Memory B cell (primary cell): ENCODE results near the gene TTLL10.
"Not testable (repeated sequence)": the region's sequence is repeated elsewhere in the genome, so short reads cannot be mapped to it uniquely, and the experiment has no call there.

Source experiments
- ATAC-seq: fragments of 150-1000 bp; cut with Tn5 transposase; 2 replicates; pipeline ENCODE4 v1.10.0; 2021; ENCODE audit warnings: low read depth, mild to moderate bottlenecking, moderate library complexity
- DNase-seq, 2 donors: peaks; one replicate each; pipeline ENCODE4 v3.0.0; 2022; ENCODE audit warnings: low spot score in 2 of 2
- H3K27ac Mint-ChIP-seq: one replicate; pipeline ENCODE4 v1.8.0; 2022; ENCODE audit warnings: mild to moderate bottlenecking, moderate library complexity, mixed read lengths
- H3K27me3 Mint-ChIP-seq: one replicate; pipeline ENCODE4 v1.8.0; 2022; ENCODE audit warnings: mixed read lengths
- H3K36me3 Mint-ChIP-seq: one replicate; pipeline ENCODE4 v1.8.0; 2022; ENCODE audit warnings: mild to moderate bottlenecking, mixed read lengths
- H3K4me1 Mint-ChIP-seq: one replicate; pipeline ENCODE4 v1.8.0; 2022; ENCODE audit warnings: mixed read lengths
- H3K4me3 Mint-ChIP-seq: one replicate; pipeline ENCODE4 v1.8.0; 2022; ENCODE audit warnings: mild to moderate bottlenecking, moderate library complexity, mixed read lengths
- H3K9me3 Mint-ChIP-seq: one replicate; pipeline ENCODE4 v1.8.0; 2022; ENCODE audit warnings: mixed read lengths

The TTLL10 gene

GRCh38 chr1:1145547-1145914 is 28.1 kb upstream of the TTLL10 start:
- H3K4me1 Mint-ChIP-seq: peaks cover 26% of the 10 kb centered on the region
- ATAC-seq (no peak), DNase-seq (no peak)
- H3K4me3 Mint-ChIP-seq: peak overlapping the region; percentile 59
- H3K27ac Mint-ChIP-seq: peak overlapping the region; percentile 98
- H3K9me3 Mint-ChIP-seq: no peaks in the 10 kb centered on the region
- H3K27me3 Mint-ChIP-seq: no peaks in the 10 kb centered on the region
- no peaks in the 10 kb centered on the region for H3K36me3 Mint-ChIP-seq

DNA sequence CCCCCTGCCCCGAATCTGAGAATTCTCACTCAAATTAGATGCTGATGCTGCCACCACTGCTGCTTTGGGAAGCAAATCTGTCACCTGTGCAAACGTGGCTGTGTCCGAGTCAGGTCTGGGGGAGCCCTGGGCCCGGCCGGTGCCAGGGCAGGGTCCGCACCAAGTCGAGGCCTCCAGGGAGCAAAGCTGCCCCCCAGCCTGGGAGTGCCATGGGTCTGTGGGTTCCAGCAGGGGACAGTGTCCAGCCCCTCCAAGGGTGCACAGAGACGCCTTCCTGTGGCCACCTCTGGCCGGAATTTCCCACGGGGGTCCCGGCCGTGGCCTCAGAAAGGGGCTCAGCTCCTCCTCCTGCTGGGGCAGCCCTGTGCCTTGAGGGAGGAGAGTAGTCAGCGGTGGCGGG is 27.7 kb upstream of the TTLL10 start:
- no peak overlapping the region for H3K27ac Mint-ChIP-seq
- H3K27me3 Mint-ChIP-seq: no peaks in the 10 kb centered on the region
- DNase-seq (no peak), ATAC-seq (no peak)
- no peaks in the 10 kb centered on the region for H3K9me3 Mint-ChIP-seq
- H3K4me1 Mint-ChIP-seq: peaks cover 26% of the 10 kb centered on the region
- no peaks in the 10 kb centered on the region for H3K36me3 Mint-ChIP-seq
- no peak overlapping the region for H3K4me3 Mint-ChIP-seq

DNA sequence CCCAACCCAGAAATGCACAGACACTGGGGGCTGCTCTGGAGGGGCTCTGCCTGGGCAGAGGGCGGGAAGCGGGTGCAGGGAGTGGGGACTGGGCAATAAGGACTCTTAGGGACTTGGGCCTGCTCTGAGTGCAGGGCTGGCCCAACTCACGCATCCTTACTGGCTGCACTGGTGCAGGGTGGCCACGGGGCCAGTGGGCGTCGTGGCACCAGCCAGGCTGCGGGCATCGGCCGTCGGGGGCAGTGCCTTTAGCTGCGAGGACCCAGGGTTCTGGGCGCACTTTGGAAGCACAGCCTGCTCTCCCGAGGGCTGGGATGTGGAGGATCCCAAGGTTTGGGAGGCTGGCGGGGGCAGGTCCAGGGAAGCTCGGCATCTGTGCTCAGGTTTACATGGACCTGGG is 27.1 kb upstream of the TTLL10 start:
- Mint-ChIP-seq H3K27ac (no peak overlapping the region), H3K9me3 (no peaks in the 10 kb centered on the region), H3K36me3 (no peaks in the 10 kb centered on the region), H3K27me3 (no peaks in the 10 kb centered on the region), H3K4me1 (peaks cover 23% of the 10 kb centered on the region), H3K4me3 (no peak overlapping the region)
- DNase-seq: no peak
- no peak for ATAC-seq

GRCh38 chr1:1148061-1148460 is 25.6 kb upstream of the TTLL10 start:
- Mint-ChIP-seq H3K4me3 (no peak overlapping the region), H3K9me3 (peaks cover 9% of the 10 kb centered on the region), H3K4me1 (peaks cover 20% of the 10 kb centered on the region), H3K27ac (peak overlapping the region; percentile 62), H3K36me3 (no peaks in the 10 kb centered on the region), H3K27me3 (no peaks in the 10 kb centered on the region)
- DNase-seq (no peak), ATAC-seq (no peak)

GRCh38 chr1:1148569-1148968 is 25.1 kb upstream of the TTLL10 start:
- peaks cover 1% of the 10 kb centered on the region for H3K36me3 Mint-ChIP-seq
- ATAC-seq (no peak), DNase-seq (no peak)
- peaks cover 13% of the 10 kb centered on the region for H3K9me3 Mint-ChIP-seq
- no peak overlapping the region for H3K4me3 Mint-ChIP-seq
- peaks cover 15% of the 10 kb centered on the region for H3K4me1 Mint-ChIP-seq
- no peaks in the 10 kb centered on the region for H3K27me3 Mint-ChIP-seq
- peak overlapping the region; percentile 62 for H3K27ac Mint-ChIP-seq

DNA sequence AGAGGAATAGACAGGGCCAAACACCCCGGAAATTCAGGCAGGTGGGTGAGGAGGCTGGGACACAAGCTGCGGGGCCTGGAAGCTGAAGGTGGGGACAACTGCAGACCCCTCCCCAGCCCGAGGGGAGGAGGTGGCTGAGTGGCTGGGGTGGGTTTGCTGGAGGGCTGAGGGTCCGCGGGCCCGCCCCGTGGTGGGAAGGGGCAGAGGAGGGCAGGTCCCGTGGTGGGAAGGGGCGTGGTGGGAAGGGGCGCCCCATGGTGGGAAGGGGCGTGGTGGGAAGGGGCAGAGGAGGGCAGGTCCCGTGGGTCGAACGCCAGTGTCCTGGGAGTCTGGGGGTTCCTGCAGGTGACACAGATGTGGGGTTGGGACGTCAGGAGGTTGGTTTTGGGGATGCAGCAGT is 24.3 kb upstream of the TTLL10 start:
- DNase-seq (no peak), ATAC-seq (no peak)
- Mint-ChIP-seq H3K27ac (peak overlapping the region; percentile 35), H3K36me3 (peaks cover 1% of the 10 kb centered on the region), H3K4me3 (no peak overlapping the region), H3K9me3 (peaks cover 13% of the 10 kb centered on the region), H3K27me3 (no peaks in the 10 kb centered on the region), H3K4me1 (peaks cover 11% of the 10 kb centered on the region)

DNA sequence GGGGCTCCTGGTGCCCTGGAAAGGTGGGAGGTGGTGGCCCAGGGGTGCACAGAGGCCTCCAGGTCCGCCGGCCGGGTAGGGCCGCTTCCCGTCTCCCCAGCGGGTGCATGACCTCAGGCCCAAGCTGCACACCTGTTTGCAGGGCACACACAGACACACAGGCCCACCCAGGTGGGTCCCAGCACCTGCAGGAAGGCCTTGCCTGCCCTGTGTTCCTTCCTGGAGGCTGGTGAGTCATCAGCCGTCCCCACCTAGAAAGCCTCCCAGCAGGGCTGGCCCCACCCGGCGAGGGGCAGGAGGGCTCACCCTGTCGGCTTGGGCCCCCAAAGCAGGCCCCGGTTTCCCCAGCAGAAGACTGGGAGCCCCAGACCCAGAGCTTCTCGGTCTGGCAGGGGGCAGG is 23.6 kb upstream of the TTLL10 start:
- peaks cover 1% of the 10 kb centered on the region for H3K36me3 Mint-ChIP-seq
- peaks cover 11% of the 10 kb centered on the region for H3K4me1 Mint-ChIP-seq
- no peak overlapping the region for H3K27ac Mint-ChIP-seq
- H3K9me3 Mint-ChIP-seq: peaks cover 13% of the 10 kb centered on the region
- ATAC-seq (peak; percentile 21), DNase-seq (no peak)
- H3K27me3 Mint-ChIP-seq: no peaks in the 10 kb centered on the region
- no peak overlapping the region for H3K4me3 Mint-ChIP-seq

GRCh38 chr1:1151306-1151705 is 22.4 kb upstream of the TTLL10 start:
- no peak for ATAC-seq

GRCh38 chr1:1152431-1152830 is 21.2 kb upstream of the TTLL10 start:
- DNase-seq, H3K27me3 Mint-ChIP-seq, ATAC-seq, H3K36me3 Mint-ChIP-seq, H3K4me3 Mint-ChIP-seq: not testable (repeated sequence)
- peaks cover 13% of the 10 kb centered on the region for H3K4me1 Mint-ChIP-seq
- peak overlapping the region; percentile 62 for H3K27ac Mint-ChIP-seq
- H3K9me3 Mint-ChIP-seq: peaks cover 13% of the 10 kb centered on the region

More at GRCh38 chr1:1151306-1151705, 22.4 kb upstream of the TTLL10 start:
- peaks cover 13% of the 10 kb centered on the region for H3K9me3 Mint-ChIP-seq
- peaks cover 11% of the 10 kb centered on the region for H3K4me1 Mint-ChIP-seq
- H3K27ac Mint-ChIP-seq: no peak overlapping the region
- no peak overlapping the region for H3K4me3 Mint-ChIP-seq
- peaks cover 1% of the 10 kb centered on the region for H3K36me3 Mint-ChIP-seq
- no peaks in the 10 kb centered on the region for H3K27me3 Mint-ChIP-seq
- no peak for DNase-seq

- peaks cover 13% of the 10 kb centered on the region for H3K9me3 Mint-ChIP-seq
- peak overlapping the region; percentile 62 for H3K27ac Mint-ChIP-seq
- not testable (repeated sequence) for DNase-seq, ATAC-seq, H3K36me3 Mint-ChIP-seq, H3K4me3 Mint-ChIP-seq, H3K27me3 Mint-ChIP-seq
- H3K4me1 Mint-ChIP-seq: peaks cover 13% of the 10 kb centered on the region
Observed at GRCh38 chr1:1153215-1153614, 20.5 kb upstream of the TTLL10 start.

GRCh38 chr1:1153874-1154273 is 19.8 kb upstream of the TTLL10 start:
- Mint-ChIP-seq H3K4me3 (no peak overlapping the region), H3K4me1 (peaks cover 10% of the 10 kb centered on the region), H3K27me3 (no peaks in the 10 kb centered on the region), H3K36me3 (peaks cover 1% of the 10 kb centered on the region), H3K9me3 (peaks cover 13% of the 10 kb centered on the region), H3K27ac (peak overlapping the region; percentile 62)
- DNase-seq (no peak), ATAC-seq (no peak)

GRCh38 chr1:1155258-1155657 is 18.4 kb upstream of the TTLL10 start:
- H3K4me1 Mint-ChIP-seq: peaks cover 10% of the 10 kb centered on the region

DNA sequence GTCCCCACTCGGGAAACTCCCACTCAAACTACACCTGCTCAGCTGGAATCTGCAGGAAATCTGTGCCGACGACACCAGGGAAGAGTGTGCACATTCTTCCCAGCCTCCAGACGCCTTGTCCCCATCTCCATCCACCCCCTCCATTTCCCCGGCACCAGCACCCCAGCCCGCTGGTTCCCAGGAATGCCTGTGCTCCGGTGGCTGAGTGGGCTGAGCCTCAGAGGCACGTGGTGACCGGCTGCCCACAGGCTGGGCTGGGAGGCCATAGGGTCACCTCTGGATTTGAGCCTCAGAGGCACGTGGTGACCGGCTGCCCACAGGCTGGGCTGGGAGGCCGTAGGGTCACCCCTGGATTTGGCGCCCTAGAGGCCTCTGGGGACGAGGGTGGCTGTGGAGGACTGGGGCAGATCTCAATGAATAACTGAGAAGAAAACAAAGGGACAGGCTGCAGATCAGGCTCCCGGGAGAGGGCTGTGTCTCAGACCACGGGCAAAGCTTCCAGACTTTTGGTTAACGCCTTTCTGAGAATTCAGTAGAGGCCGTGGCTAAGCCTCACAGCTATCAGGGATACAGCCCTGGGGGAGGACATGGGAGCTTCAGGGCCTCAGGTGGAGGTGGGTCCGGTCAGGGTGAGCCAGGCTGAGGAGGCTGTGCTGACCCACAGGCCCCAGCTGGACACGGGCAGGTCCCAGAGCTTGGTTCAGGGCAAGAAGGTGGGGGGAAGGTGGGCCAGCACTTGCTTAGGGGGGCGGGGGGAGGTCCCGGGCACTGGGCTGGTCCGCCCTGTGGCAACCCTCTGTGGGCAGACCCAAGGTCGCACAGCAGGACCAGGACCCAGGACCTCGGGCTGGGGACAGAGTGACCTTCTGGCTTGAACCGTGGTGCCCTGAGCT is 17.3 kb upstream of the TTLL10 start:
- Mint-ChIP-seq H3K27me3 (no peaks in the 10 kb centered on the region), H3K27ac (peak overlapping the region; percentile 75), H3K36me3 (peaks cover 1% of the 10 kb centered on the region), H3K4me3 (peak overlapping the region; percentile 73), H3K4me1 (peaks cover 10% of the 10 kb centered on the region), H3K9me3 (peaks cover 13% of the 10 kb centered on the region)
- no peak for ATAC-seq
- DNase-seq: no peak

More at GRCh38 chr1:1155258-1155657, 18.4 kb upstream of the TTLL10 start:
- DNase-seq: no peak
- Mint-ChIP-seq H3K36me3 (peaks cover 1% of the 10 kb centered on the region), H3K27me3 (no peaks in the 10 kb centered on the region), H3K27ac (no peak overlapping the region), H3K9me3 (peaks cover 13% of the 10 kb centered on the region), H3K4me3 (no peak overlapping the region)
- ATAC-seq: no peak

DNA sequence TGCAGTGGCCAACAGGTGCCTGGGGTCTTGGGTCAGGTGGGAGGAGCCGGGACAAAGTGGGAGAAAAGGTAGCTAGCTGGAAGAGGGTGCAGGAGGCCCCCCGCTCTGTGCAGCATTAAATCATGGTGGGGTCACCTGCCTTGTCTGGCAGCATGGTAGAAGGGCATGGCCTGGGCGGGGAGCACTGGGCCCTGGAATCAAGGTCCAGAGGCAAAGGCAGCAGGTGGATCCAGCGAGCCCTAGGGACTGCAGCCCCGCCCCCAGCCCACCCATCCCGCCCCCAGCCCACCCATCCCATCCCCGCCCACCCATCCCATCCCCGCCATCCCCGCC is 16.7 kb upstream of the TTLL10 start:
- Mint-ChIP-seq H3K36me3 (peaks cover 1% of the 10 kb centered on the region), H3K27ac (peak overlapping the region; percentile 75), H3K9me3 (peaks cover 13% of the 10 kb centered on the region), H3K4me3 (peak overlapping the region; percentile 73), H3K4me1 (peaks cover 10% of the 10 kb centered on the region), H3K27me3 (no peaks in the 10 kb centered on the region)
- DNase-seq (no peak), ATAC-seq (no peak)

DNA sequence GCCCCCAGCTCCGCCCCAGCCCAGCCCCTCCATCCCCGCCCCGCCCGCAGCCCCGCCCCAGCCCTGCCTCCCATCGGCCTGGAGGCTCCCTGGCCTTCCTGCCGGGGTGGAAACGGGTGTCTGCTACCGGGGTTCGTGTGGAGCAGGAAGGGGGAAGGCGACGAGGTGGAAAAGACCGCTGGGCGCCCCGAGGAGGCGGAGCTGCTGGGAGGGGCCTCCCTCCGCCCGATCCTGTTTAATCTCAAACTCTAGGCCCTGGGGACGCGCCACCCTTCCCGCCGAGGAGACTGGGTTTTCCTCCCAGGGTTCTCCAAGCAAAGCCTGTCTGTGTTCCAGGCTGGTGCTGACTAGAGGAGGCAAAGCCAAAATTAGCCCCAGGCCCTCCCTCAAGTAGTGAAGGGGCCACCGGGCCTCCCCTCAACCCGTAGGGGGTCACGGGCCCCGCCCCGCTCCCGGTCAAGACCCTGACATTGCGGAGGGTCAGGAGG is 16.2 kb upstream of the TTLL10 start:
- ATAC-seq (peak; percentile 66), DNase-seq (no peak)
- H3K4me1 Mint-ChIP-seq: peaks cover 7% of the 10 kb centered on the region
- H3K27me3 Mint-ChIP-seq: no peaks in the 10 kb centered on the region
- H3K36me3 Mint-ChIP-seq: peaks cover 1% of the 10 kb centered on the region
- H3K27ac Mint-ChIP-seq: peak overlapping the region; percentile 75
- peaks cover 10% of the 10 kb centered on the region for H3K9me3 Mint-ChIP-seq
- H3K4me3 Mint-ChIP-seq: peak overlapping the region; percentile 87
